Stomach (tissue), 4 donors: ENCODE data around the gene TBPL2.

ENCODE experiments used
- POLR2A ChIP-seq, 4 donors: fragments of 450-650 bp; IDR thresholded peaks; one replicate each; pipeline ENCODE4 v1.6.1; 2016; ENCODE audit warnings: antibody characterized with exemption in 4 of 4, control low read depth in 2 of 4, mild to moderate bottlenecking in 1 of 4, moderate library complexity in 1 of 4
- TF ChIP-seq, protein P1 (sequence below), 7 experiments: fragments of 450-650 bp in 4 of 7; fragments of 200-600 bp in 3 of 7; sonication (generic) in 3 of 7; IDR thresholded peaks; one replicate each; pipeline ENCODE4 v1.5.1; 2016 to 2019; ENCODE audit warnings: antibody characterized with exemption in 7 of 7, control low read depth in 2 of 7, mild to moderate bottlenecking in 1 of 7

DNA sequence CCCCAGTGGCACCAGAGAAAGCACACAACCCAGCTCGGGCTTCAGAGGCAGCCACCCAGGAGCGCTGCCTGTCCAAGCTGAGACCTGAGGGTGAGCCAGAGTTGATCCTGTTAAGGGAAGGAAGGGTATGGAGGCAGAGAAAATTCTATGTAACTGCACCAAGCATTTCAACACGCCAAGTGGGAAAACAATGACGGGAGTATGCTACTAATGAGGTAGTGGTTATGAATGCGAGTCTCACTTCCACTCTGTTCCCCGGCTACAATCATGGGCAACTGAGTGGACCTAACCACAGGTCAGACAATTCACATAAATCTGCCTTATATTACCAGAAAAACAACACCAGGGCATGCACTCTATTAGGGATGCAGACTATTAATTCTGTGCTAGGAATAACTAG is 38.7 kb downstream of the TBPL2 start:
- TF ChIP-seq, protein P1, sequence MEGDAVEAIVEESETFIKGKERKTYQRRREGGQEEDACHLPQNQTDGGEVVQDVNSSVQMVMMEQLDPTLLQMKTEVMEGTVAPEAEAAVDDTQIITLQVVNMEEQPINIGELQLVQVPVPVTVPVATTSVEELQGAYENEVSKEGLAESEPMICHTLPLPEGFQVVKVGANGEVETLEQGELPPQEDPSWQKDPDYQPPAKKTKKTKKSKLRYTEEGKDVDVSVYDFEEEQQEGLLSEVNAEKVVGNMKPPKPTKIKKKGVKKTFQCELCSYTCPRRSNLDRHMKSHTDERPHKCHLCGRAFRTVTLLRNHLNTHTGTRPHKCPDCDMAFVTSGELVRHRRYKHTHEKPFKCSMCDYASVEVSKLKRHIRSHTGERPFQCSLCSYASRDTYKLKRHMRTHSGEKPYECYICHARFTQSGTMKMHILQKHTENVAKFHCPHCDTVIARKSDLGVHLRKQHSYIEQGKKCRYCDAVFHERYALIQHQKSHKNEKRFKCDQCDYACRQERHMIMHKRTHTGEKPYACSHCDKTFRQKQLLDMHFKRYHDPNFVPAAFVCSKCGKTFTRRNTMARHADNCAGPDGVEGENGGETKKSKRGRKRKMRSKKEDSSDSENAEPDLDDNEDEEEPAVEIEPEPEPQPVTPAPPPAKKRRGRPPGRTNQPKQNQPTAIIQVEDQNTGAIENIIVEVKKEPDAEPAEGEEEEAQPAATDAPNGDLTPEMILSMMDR (IDR thresholded peaks at IDR 0.05), result no peak
- TF ChIP-seq POLR2A (IDR thresholded peaks at IDR 0.05), result no peak
